ENCODE data around the gene ZRANB3.
"Not testable (repeated sequence)": the region's sequence is repeated elsewhere in the genome, so short reads cannot be mapped to it uniquely, and the experiment has no call there.

The ZRANB3 gene

DNA sequence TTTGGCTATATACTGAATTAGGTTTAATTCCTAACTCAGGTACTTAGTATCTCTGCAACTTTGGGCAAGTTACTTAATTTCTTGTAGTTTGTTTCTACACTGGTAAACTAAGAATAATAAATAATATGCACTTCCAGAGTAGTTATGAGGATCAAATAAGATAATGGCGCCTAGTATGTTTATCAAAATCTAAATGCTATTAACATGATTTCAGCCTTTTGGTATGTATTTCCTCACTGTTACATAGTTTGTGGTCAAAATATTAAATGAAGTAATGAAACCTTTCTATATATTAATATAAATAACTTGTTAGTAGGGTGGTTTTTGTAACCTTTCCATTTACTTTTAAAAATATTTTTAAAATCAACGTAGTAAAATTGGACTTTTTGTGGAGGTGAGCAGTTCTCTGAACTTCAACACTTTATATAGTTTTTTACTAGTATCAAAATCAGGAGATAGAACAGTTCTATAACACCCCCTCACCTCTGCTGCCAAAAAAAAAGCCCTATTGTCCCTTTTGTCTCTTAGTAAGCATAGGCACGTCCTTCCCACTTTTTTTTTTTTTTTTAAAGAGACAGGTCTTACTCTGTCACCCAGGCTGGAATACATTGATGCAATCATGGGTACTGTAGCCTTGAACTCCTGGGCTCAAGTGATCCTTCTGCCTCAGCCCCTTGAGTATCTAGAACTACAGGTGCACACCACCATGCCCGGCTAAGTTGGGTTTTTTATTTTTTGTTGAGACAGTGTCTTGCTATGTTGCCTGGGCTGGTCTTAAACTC lies 434.2 kb downstream of the ZRANB3 start:
- no peak overlapping the region for H3K27ac ChIP-seq
- TF ChIP-seq ZFX (IDR thresholded peaks at IDR 0.05) = no peak
- TF ChIP-seq, protein P1, sequence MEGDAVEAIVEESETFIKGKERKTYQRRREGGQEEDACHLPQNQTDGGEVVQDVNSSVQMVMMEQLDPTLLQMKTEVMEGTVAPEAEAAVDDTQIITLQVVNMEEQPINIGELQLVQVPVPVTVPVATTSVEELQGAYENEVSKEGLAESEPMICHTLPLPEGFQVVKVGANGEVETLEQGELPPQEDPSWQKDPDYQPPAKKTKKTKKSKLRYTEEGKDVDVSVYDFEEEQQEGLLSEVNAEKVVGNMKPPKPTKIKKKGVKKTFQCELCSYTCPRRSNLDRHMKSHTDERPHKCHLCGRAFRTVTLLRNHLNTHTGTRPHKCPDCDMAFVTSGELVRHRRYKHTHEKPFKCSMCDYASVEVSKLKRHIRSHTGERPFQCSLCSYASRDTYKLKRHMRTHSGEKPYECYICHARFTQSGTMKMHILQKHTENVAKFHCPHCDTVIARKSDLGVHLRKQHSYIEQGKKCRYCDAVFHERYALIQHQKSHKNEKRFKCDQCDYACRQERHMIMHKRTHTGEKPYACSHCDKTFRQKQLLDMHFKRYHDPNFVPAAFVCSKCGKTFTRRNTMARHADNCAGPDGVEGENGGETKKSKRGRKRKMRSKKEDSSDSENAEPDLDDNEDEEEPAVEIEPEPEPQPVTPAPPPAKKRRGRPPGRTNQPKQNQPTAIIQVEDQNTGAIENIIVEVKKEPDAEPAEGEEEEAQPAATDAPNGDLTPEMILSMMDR (conservative IDR thresholded peaks at IDR 0.05) = no peak

DNA sequence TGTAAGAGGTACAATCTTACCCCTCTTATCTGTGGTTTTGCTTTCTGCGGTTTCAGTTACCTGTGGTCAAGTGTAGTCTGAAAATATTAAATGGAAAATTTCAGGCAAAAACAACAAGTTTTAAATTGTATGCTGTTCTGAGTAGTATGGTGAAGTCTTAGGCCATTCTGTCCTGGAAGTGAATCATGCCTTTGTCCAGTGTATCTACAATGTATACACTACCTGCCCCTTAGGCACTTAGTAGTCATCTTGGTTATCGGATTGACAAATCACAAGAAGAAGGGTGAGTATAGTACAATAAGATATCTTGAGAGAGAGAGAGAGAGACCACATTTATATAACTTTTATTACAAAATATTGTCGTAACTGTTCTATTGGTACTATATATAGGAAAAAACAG lies 435.4 kb downstream of the ZRANB3 start:
- no peak for TF ChIP-seq ZFX (IDR thresholded peaks at IDR 0.05)
- TF ChIP-seq, protein P1 (conservative IDR thresholded peaks at IDR 0.05) = no peak
- no peak overlapping the region for H3K27ac ChIP-seq

DNA sequence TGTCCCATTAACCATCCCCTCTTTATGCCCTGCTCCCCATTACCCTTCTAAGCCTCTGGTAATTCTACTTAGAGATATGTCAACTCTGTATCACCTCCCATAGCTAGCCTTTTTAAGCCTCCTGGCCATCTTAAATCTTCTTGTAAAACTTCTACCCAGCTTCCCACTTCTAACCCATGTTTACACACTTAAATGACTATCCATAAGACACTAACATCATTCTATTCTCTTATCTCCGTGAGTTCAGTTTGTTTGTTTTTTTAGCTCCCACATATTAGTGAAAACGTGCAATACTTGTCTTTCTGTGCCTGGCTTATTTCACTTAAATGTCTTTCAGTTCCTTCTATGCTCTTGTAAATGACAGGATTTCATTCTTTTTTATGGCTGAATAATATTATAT lies 436.5 kb downstream of the ZRANB3 start:
- H3K27ac ChIP-seq = no peak overlapping the region
- TF ChIP-seq, protein P1 (conservative IDR thresholded peaks at IDR 0.05) = no peak
- no peak for TF ChIP-seq ZFX (IDR thresholded peaks at IDR 0.05)

DNA sequence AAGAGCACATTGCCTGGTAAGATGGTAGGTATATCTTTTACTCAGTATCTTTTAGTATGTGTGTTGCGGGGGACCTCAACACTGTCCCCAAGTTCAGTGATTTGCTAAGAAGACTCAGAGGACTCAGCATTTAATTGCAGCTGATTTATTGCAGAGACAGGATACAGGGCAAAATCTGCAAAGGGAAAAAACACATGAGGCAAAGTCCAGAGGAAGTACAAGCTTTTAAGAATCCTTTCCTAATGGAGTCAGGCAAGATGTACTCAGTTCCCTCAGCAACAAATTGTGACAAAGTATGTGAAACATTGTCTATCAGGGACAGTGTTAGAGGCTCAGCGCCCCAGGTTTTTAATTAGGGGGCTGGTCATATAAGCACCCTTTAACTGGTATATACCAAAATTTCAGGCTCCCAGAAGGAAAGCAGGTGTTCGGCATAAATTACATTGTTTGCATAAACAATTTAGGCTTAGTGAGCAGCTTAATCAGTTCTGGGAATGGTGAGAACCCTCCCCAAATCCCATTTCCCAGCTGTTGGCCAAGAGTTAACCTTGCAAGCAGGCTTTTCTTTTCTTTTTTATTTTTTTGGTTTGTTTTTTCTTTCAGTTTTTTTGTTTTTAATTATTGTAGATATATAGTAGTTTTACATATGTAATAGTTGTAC lies 437.2 kb downstream of the ZRANB3 start:
- H3K27ac ChIP-seq = no peak overlapping the region; the same call in 1 of the 2 replicates
- TF ChIP-seq, protein P1 (conservative IDR thresholded peaks at IDR 0.05) = no peak
- no peak for TF ChIP-seq ZFX (IDR thresholded peaks at IDR 0.05)

DNA sequence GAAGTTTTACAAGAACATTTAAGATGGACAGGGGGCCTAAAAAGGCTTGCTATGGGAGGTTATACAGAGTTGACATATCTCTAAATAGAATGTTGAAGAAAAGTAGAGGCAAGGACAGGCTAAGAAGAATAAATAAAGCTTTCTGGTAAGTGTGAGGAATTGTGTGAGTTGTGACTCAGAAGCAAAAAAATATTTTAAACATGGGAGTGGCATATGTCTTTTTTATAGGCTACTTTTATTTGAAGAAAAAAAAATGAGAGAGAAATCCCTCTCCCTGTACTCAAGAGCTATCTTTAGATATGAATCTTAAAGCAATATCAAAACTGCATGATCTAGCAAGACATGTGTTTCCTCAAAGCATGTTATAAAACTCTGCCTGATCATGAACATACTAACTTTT lies 437.8 kb downstream of the ZRANB3 start:
- no peak overlapping the region for H3K27ac ChIP-seq
- no peak for TF ChIP-seq ZFX (IDR thresholded peaks at IDR 0.05)
- TF ChIP-seq, protein P1 (conservative IDR thresholded peaks at IDR 0.05) = no peak

DNA sequence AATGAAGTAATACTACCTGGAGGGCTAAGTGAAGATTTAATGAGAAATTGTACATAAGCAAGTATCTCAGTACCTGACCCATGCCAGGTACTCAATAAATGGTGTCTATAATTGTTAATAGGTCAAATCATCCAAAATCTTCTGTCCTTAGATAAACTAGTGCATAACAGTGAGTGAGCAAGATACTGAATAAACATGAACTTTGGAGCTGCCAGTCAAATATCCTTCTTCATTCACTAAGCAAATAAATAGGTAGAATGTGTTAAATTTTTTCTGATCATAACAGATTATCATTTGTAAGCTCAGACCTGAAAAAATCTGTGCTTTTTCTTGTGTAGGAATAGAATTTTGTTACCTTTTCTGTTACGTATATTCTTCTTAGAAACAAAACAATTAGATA lies 439.3 kb downstream of the ZRANB3 start:
- no peak overlapping the region for H3K27ac ChIP-seq
- TF ChIP-seq ZFX (IDR thresholded peaks at IDR 0.05) = no peak
- TF ChIP-seq, protein P1 (conservative IDR thresholded peaks at IDR 0.05) = no peak

DNA sequence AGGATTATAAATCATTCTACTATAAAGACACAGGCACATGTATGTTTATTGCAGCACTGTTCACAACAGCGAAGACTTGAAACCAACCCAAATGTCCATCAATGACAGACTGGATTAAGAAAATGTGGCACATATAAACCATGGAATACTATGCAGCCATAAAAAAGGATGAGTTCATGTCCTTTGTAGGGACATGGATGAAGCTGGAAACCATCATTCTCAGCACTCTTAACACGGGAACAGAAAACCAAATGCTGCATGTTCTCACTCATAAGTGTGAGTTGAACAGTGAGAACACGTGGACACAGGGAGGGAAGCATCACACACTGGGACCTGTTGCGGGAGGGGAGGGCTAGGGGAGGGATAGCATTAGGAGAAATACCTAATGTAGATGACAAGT lies 441.4 kb downstream of the ZRANB3 start:
- H3K27ac ChIP-seq = not testable (repeated sequence)
